ENCODE data around the gene ZNF302. TPM values are rescaled to one million over a fixed set of nuclear protein-coding genes. Genes with fewer than 3 reads are reported as not detected.

Gene ZNF302
- total RNA-seq, 1 donor from 2014 or later: 40.1 TPM

DNA sequence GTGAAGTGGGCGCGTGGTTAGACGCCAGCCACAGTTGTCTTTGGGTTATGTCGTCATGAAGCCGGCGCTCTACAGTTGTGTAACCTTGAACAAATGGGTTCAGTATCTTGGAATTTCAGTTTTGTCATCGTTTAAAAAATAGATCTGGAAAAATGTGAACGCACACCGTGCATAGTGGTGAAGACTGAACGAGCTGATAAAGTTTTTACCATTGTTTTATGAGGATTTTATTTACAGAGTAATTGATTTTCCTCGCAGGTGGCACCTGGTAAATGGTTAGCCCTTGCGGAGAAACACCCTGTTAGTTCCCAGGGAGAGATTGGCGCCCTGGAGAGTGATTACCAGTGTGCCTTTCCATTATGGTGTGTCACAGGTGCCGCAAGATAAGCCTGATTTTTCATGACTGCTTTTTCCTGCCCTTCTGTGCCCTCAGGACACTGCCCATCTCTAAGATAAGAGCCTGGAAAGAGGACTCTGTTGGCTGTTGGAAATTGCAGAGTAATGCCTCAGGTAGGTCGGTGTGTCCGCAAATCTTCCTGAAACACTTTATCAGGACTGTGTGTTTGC, 57.1 kb downstream of the ZNF302 start:
- no peak for DNase-seq (ENCODE audit: low spot score, unreplicated experiment)
- peaks cover 16% of the 10 kb centered on the region for H3K4me1 Mint-ChIP-seq (ENCODE audit: low read depth)
- H3K27me3 Mint-ChIP-seq: no peaks in the 10 kb centered on the region
- peak overlapping the region; percentile 93 for H3K4me3 Mint-ChIP-seq (ENCODE audit: low read depth)
- peaks cover 6% of the 10 kb centered on the region for H3K9me3 Mint-ChIP-seq (ENCODE audit: low read depth)
- peak overlapping the region; percentile 99 for H3K27ac Mint-ChIP-seq
- TF ChIP-seq, protein P1, sequence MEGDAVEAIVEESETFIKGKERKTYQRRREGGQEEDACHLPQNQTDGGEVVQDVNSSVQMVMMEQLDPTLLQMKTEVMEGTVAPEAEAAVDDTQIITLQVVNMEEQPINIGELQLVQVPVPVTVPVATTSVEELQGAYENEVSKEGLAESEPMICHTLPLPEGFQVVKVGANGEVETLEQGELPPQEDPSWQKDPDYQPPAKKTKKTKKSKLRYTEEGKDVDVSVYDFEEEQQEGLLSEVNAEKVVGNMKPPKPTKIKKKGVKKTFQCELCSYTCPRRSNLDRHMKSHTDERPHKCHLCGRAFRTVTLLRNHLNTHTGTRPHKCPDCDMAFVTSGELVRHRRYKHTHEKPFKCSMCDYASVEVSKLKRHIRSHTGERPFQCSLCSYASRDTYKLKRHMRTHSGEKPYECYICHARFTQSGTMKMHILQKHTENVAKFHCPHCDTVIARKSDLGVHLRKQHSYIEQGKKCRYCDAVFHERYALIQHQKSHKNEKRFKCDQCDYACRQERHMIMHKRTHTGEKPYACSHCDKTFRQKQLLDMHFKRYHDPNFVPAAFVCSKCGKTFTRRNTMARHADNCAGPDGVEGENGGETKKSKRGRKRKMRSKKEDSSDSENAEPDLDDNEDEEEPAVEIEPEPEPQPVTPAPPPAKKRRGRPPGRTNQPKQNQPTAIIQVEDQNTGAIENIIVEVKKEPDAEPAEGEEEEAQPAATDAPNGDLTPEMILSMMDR (IDR thresholded peaks at IDR 0.05; ENCODE audit: unreplicated experiment): no peak
- H3K36me3 Mint-ChIP-seq (ENCODE audit: insufficient read depth): peaks cover 21% of the 10 kb centered on the region

Other genes starting within 250 kb of the ZNF302 start
- 111 and 120 TPM in 2 replicates for gene UBA2, start 249.3 kb upstream of the ZNF302 start, total RNA-seq
- 23.1 and 24.4 TPM in 2 replicates for gene WTIP, start 195.9 kb upstream of the ZNF302 start, total RNA-seq
- 0.47 and 0.84 TPM in 2 replicates for gene SCGB2B2, start 519 bp upstream of the ZNF302 start, total RNA-seq
- 10.1 and 10.3 TPM in 2 replicates for gene ZNF181, start 56.6 kb downstream of the ZNF302 start, total RNA-seq
- gene ZNF599, start 95.5 kb downstream of the ZNF302 start, total RNA-seq: 8.6 and 9.1 TPM in 2 replicates
- 5.9 and 7.7 TPM in 2 replicates for gene ZNF30, start 249.2 kb downstream of the ZNF302 start, total RNA-seq

Measured in progenitor cell of endocrine pancreas (in vitro differentiated cells).